HCT116 (cell line): Measurements from ENCODE around the gene STX1B. TPM values are rescaled to one million over a fixed set of nuclear protein-coding genes. Genes with fewer than 3 reads are reported as not detected.

Experiments
- ATAC-seq: fragments of 200-7000 bp; cut with Tn5 transposase; 2 replicates; pipeline ENCODE4 v1.9.1; 2020; ENCODE audit warnings: mild to moderate bottlenecking, moderate library complexity
- BruUV-seq: library from RNA; stranded (reverse); fragments of 400-500 nt; replicated peaks from 2 replicates; lab custom pipeline; 2021; lab: Mats Ljungman, UMichigan
- CTCF ChIA-PET: fragments of 300-600 bp; sonication (Branson Sonifier 250); formaldehyde crosslinking; loops from one replicate; lab custom pipeline; 2021; ENCODE audit warnings: antibody characterized with exemption; lab: Charles Lee
- POLR2A ChIA-PET: fragments of 300-600, 350-600 bp; sonication (Branson Sonifier 250); formaldehyde crosslinking; loops from one replicate; lab custom pipeline; 2021; ENCODE audit warnings: antibody characterized with exemption; lab: Charles Lee
- RAD21 ChIA-PET, 2 experiments: fragments of 300-600 bp; sonication (Branson Sonifier 250); formaldehyde crosslinking; loops; one replicate each; lab custom pipeline; 2023; ENCODE audit warnings: low total read pairs in 2 of 2; ENCODE audit not compliant: uncharacterized antibody in 2 of 2, unreplicated experiment in 2 of 2, low non-redundant PET in 1 of 2; lab: Charles Lee
- DNase-seq: peaks from one replicate; pipeline ENCODE4 v3.0.0-alpha.2; 2010; ENCODE audit warnings: low read depth, low spot score
- H2AFZ ChIP-seq: fragments of 200-600 bp; shearing (Covaris generic), sonication (generic); 2 replicates; pipeline ENCODE4 v1.6.1; 2017; ENCODE audit warnings: low read depth, mixed run types, mixed read lengths, antibody characterized with exemption, low read length; ENCODE audit not compliant: poor library complexity, severe bottlenecking
- H3K27ac ChIP-seq: 2 replicates; pipeline ENCODE4 v1.5.1; 2012; ENCODE audit warnings: low read depth, low read length
- H3K27me3 ChIP-seq: fragments of 200-600 bp; sonication (generic); 2 replicates; pipeline ENCODE4 v1.6.1; 2016; ENCODE audit warnings: mixed run types, low read length, mixed read lengths; ENCODE audit not compliant: insufficient read depth
- H3K36me3 ChIP-seq, 2 experiments: fragments of 200-500 bp in 1 of 2; fragments of 200-600 bp in 1 of 2; sonication (Bioruptor generic) in 1 of 2; sonication (generic) in 1 of 2; 2 replicates each; pipeline versions ENCODE4 v1.5.1 to v1.6.1; 2014 to 2016; ENCODE audit warnings: low read length in 2 of 2, inconsistent platforms in 1 of 2, mixed read lengths in 1 of 2, mixed run types in 1 of 2; ENCODE audit not compliant: insufficient read depth in 2 of 2, control insufficient read depth in 1 of 2
- H3K4me1 ChIP-seq, 2 experiments: fragments of 200-600 bp in 1 of 2; sonication (generic) in 1 of 2; 2 replicates each; pipeline versions ENCODE4 v1.5.1 to v1.6.1; 2012 to 2017; ENCODE audit warnings: low read length in 2 of 2, inconsistent platforms in 1 of 2, mild to moderate bottlenecking in 1 of 2, mixed read lengths in 1 of 2, mixed run types in 1 of 2, moderate library complexity in 1 of 2; ENCODE audit not compliant: insufficient read depth in 2 of 2, control insufficient read depth in 1 of 2
- H3K4me2 ChIP-seq: fragments of 200-600 bp; sonication (generic); 2 replicates; pipeline ENCODE4 v1.6.1; 2017; ENCODE audit warnings: mixed run types, low read length, mixed read lengths
- H3K4me3 ChIP-seq, 2 experiments: fragments of 200-600 bp in 1 of 2; sonication (generic) in 1 of 2; replicated peaks in 1 of 2; 2 replicates each; pipeline ENCODE4 v1.5.1; 2011 to 2016; ENCODE audit warnings: low read length in 2 of 2, control low read depth in 1 of 2, low read depth in 1 of 2, mild to moderate bottlenecking in 1 of 2, mixed read lengths in 1 of 2, mixed run types in 1 of 2
- H3K79me2 ChIP-seq: fragments of 200-600 bp; sonication (generic); 2 replicates; pipeline ENCODE4 v1.6.1; 2017; ENCODE audit warnings: mild to moderate bottlenecking, mixed run types, low read length, moderate library complexity, mixed read lengths; ENCODE audit not compliant: insufficient read depth
- H3K9ac ChIP-seq: fragments of 200-600 bp; sonication (generic); 2 replicates; pipeline ENCODE4 v1.6.1; 2016; ENCODE audit warnings: low read length, mixed read lengths
- H3K9me2 ChIP-seq: fragments of 200-600 bp; sonication (generic), shearing (Covaris generic); 2 replicates; pipeline ENCODE4 v1.6.1; 2017; ENCODE audit warnings: mixed run types, mild to moderate bottlenecking, moderate library complexity; ENCODE audit not compliant: insufficient read depth
- H3K9me3 ChIP-seq, 2 experiments: fragments of 200-500 bp in 1 of 2; fragments of 200-600 bp in 1 of 2; sonication (Bioruptor generic) in 1 of 2; sonication (generic) in 1 of 2; 2 replicates each; pipeline ENCODE4 v1.6.1; 2014 to 2017; ENCODE audit warnings: low read length in 2 of 2, mixed read lengths in 2 of 2, inconsistent platforms in 1 of 2, low read depth in 1 of 2, mild to moderate bottlenecking in 1 of 2, mixed run types in 1 of 2, moderate library complexity in 1 of 2; ENCODE audit not compliant: control insufficient read depth in 1 of 2, insufficient read depth in 1 of 2
- H4K20me1 ChIP-seq: fragments of 200-600 bp; sonication (generic), shearing (Covaris generic); 2 replicates; pipeline ENCODE4 v1.6.1; 2017; ENCODE audit warnings: mixed run types, mild to moderate bottlenecking, moderate library complexity; ENCODE audit not compliant: insufficient read depth
- CBX3 ChIP-seq: IDR thresholded peaks from 2 replicates; pipeline ENCODE4 v1.6.1; 2012; ENCODE audit warnings: low read depth
- CEBPB ChIP-seq: IDR thresholded peaks from 2 replicates; pipeline ENCODE4 v1.6.1; 2012; ENCODE audit warnings: low read depth
- EGR1 ChIP-seq: IDR thresholded peaks from 2 replicates; pipeline ENCODE4 v1.6.1; 2012; ENCODE audit warnings: low read depth
- ELF1 ChIP-seq: IDR thresholded peaks from 2 replicates; pipeline ENCODE4 v1.6.1; 2012; ENCODE audit warnings: low read depth, borderline replicate concordance
- EZH2phosphoT487 ChIP-seq: fragments of 200-600 bp; IDR thresholded peaks from 2 replicates; pipeline ENCODE4 v1.6.1; 2018; ENCODE audit warnings: antibody characterized with exemption, borderline replicate concordance
- FOSL1 ChIP-seq: IDR thresholded peaks from 2 replicates; pipeline ENCODE4 v1.6.1; 2012; ENCODE audit warnings: low read depth
- MAX ChIP-seq: IDR thresholded peaks from 2 replicates; pipeline ENCODE4 v1.6.1; 2012
- RAD21 ChIP-seq: IDR thresholded peaks from 2 replicates; pipeline ENCODE4 v1.6.1; 2012; ENCODE audit warnings: low read depth, mild to moderate bottlenecking
- SIN3A ChIP-seq: IDR thresholded peaks from 2 replicates; pipeline ENCODE4 v1.6.1; 2012; ENCODE audit warnings: low read depth
- SP1 ChIP-seq: IDR thresholded peaks from 2 replicates; pipeline ENCODE4 v1.6.1; 2012; ENCODE audit warnings: low read depth
- TCF7L2 ChIP-seq: IDR thresholded peaks from 2 replicates; pipeline ENCODE4 v1.7.0; 2011; ENCODE audit warnings: borderline replicate concordance, inconsistent platforms; ENCODE audit not compliant: insufficient read depth, insufficient read length; ENCODE audit errors: extremely low read depth
- ZBTB33 ChIP-seq: IDR thresholded peaks from 2 replicates; pipeline ENCODE4 v1.6.1; 2011; ENCODE audit warnings: mild to moderate bottlenecking, low read length, moderate library complexity; ENCODE audit not compliant: insufficient replicate concordance; ENCODE audit errors: extremely low read depth
- ZFX ChIP-seq: fragments of 450-650 bp; IDR thresholded peaks from 2 replicates; pipeline ENCODE4 v1.6.1; 2017
- intact Hi-C: fragments of 100-400 bp; cut with micrococcal nuclease; formaldehyde crosslinking; loops from 2 replicates; pipeline ENCODE4 v1.10.0; 2022
- total RNA-seq: library from RNA; stranded (reverse); gene quantifications from one replicate; pipeline ENCODE4 v1.2.1, GENCODE V29; 2021; ENCODE audit not compliant: unreplicated experiment
- TF ChIP-seq, protein P1 (sequence below): IDR thresholded peaks from 2 replicates; pipeline ENCODE4 v1.6.1; 2012; ENCODE audit warnings: low read depth
- TF ChIP-seq, protein P2 (sequence below): IDR thresholded peaks from 2 replicates; pipeline ENCODE4 v1.6.1; 2012

STX1B gene
- total RNA-seq, 1 experiment from 2014 or later: 1.6 TPM

GRCh38 chr16:30995927-30996323 lies 14.5 kb downstream of the STX1B start:
- intact Hi-C loops: loop anchor here (5.0 kb wide), 2 partner anchors 76 to 96 kb away; partner anchors contain the start of genes VKORC1, ZNF646 and ZNF668
- Histone ChIP-seq H4K20me1 (no peaks in the 10 kb centered on the region), H3K36me3 (no peaks in the 10 kb centered on the region), H3K9ac (peak overlapping the region; percentile 87), H2AFZ (peak overlapping the region; percentile 85), H3K27me3 (no peaks in the 10 kb centered on the region), H3K9me2 (no peaks in the 10 kb centered on the region), H3K79me2 (no peaks in the 10 kb centered on the region), H3K9me3 (no peaks in the 10 kb centered on the region), H3K4me3 (peak overlapping the region; percentile 72 to 83), H3K4me2 (peak overlapping the region; percentile 99), H3K4me1 (peaks cover 22 to 44% of the 10 kb centered on the region in 2 experiments), H3K27ac (peak overlapping the region; percentile 70)
- ChIA-PET CTCF (interaction anchor here (1.3 to 1.7 kb wide), 2 partner anchors 10 kb away, joined by 4 to 5 read pairs; partner anchors contain the start of gene HSD3B7), POLR2A (no interaction called here), RAD21 (interaction anchor here in 1 of 2 experiments (0.6 kb wide), 1 partner anchor 97 kb away, joined by 3 read pairs; no protein-coding TSS in a partner anchor)
- ATAC-seq (no peak), DNase-seq (no peak)
- no peak for TF ChIP-seq ELF1
- TF ChIP-seq ZFX: no peak
- TF ChIP-seq, protein P1, sequence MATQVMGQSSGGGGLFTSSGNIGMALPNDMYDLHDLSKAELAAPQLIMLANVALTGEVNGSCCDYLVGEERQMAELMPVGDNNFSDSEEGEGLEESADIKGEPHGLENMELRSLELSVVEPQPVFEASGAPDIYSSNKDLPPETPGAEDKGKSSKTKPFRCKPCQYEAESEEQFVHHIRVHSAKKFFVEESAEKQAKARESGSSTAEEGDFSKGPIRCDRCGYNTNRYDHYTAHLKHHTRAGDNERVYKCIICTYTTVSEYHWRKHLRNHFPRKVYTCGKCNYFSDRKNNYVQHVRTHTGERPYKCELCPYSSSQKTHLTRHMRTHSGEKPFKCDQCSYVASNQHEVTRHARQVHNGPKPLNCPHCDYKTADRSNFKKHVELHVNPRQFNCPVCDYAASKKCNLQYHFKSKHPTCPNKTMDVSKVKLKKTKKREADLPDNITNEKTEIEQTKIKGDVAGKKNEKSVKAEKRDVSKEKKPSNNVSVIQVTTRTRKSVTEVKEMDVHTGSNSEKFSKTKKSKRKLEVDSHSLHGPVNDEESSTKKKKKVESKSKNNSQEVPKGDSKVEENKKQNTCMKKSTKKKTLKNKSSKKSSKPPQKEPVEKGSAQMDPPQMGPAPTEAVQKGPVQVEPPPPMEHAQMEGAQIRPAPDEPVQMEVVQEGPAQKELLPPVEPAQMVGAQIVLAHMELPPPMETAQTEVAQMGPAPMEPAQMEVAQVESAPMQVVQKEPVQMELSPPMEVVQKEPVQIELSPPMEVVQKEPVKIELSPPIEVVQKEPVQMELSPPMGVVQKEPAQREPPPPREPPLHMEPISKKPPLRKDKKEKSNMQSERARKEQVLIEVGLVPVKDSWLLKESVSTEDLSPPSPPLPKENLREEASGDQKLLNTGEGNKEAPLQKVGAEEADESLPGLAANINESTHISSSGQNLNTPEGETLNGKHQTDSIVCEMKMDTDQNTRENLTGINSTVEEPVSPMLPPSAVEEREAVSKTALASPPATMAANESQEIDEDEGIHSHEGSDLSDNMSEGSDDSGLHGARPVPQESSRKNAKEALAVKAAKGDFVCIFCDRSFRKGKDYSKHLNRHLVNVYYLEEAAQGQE: no peak
- TF ChIP-seq CBX3: no peak
- TF ChIP-seq TCF7L2: no peak
- TF ChIP-seq FOSL1: no peak
- TF ChIP-seq RAD21: no peak
- TF ChIP-seq EGR1: no peak
- TF ChIP-seq EZH2phosphoT487: no peak
- no peak for TF ChIP-seq SP1
- TF ChIP-seq, protein P2, sequence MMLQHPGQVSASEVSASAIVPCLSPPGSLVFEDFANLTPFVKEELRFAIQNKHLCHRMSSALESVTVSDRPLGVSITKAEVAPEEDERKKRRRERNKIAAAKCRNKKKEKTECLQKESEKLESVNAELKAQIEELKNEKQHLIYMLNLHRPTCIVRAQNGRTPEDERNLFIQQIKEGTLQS: no peak
- no peak for TF ChIP-seq CEBPB
- no peak for TF ChIP-seq SIN3A
- TF ChIP-seq MAX: no peak
- TF ChIP-seq ZBTB33: no peak
- no TSS peak for BruUV-seq
